Right ventricle myocardium superior (tissue), 1 donor: ENCODE data around the gene DCDC2. TPM values are rescaled to one million over a fixed set of nuclear protein-coding genes. Genes with fewer than 3 reads are reported as not detected.
"Not testable (repeated sequence)": the region's sequence is repeated elsewhere in the genome, so short reads cannot be mapped to it uniquely, and the experiment has no call there.

Experiments
- ATAC-seq: fragments of 200-7000 bp; cut with Tn5 transposase; one replicate; pipeline ENCODE4 v1.9.1; 2020; ENCODE audit warnings: mild to moderate bottlenecking; ENCODE audit not compliant: poor library complexity
- DNase-seq: peaks from one replicate; pipeline ENCODE4 v3.0.0-alpha.2; 2020
- intact Hi-C: fragments of 100-400 bp; cut with DNase I; formaldehyde crosslinking; loops from one replicate; pipeline ENCODE4 v1.11.2; 2022
- total RNA-seq: library from RNA; stranded (reverse); fragmentation: NEBNext Ultra II Directional; extraction: Animal tissue kit (Norgen Biotek cat#: 25700); gene quantifications from one replicate; pipeline ENCODE4 v1.2.1, GENCODE V29; 2021
- donor health status: DM: no; HTN: yes; CAD: no; lungs with severe emphysema.

Gene DCDC2
- total RNA-seq, 1 donor from 2014 or later = not detected

DNA sequence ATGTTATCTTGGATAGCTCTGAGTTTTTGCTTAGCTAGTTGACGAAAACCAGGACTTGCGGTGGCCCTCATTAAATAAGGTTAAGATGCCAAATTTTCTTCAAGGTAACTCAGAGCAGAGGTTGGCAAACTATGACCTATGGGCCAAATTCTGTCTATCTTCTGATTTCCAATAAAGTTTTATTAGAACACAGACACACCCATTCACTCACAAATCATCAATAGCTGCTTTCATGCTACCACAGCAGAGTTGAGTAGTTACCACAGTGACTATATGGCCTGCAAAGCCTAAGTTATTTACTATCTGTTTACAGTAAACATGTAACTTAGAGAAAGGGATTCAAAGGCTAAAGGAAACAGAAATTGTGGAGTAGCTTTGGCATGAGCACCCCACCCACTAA lies 23.6 kb downstream of the DCDC2 start:
- intact Hi-C loops = no loop called here
- no peak for DNase-seq
- no peak for ATAC-seq

DNA sequence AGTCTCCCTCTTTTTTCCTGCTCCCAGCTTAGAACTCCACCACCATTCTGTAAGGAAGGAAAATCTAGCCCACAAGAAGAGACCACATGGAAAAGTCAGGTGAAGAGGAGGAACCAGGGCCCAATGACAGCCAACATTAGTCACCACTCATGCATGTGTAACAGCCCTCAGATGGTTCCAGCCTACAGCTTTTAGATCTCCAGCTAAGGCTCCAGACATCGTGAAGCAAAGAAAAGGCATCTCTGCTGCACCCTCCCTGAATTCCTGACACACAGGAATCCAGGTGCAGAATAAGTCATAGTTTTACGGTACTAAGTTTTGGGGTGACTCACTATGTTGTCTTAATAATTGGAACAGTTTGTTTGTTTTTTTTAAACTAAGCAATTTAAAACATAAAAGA lies 25.5 kb downstream of the DCDC2 start:
- intact Hi-C loops = no loop called here
- no peak for ATAC-seq
- no peak for DNase-seq

DNA sequence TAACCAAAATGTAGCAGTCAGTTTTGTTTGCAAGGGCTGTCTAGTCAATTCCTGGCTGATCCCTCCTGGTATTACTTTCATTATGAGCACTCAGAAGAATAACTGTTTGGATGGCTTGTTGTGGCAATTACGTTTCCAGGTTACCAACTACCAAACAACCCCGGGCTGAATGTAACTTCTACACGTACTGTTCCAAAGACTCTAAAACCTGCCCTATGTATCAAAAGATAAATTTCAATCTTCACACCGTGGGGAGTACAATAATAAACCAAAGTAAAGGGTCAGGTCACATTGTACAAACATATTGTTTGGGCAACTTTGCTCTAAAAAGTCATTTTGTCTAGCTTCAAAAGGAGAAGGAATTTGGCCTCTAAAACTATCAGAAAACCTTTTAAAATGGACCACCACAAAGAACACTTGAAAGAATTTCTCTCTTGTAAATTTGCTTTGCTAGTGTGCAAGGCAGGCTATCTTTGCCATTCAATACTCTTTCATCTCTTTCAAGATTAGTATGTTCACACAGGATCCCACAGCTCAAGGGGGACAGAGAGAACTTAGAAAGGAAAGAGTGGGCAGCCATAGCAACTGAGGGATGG lies 27.6 kb downstream of the DCDC2 start:
- intact Hi-C loops = no loop called here
- ATAC-seq = peak; percentile 79
- no peak for DNase-seq

DNA sequence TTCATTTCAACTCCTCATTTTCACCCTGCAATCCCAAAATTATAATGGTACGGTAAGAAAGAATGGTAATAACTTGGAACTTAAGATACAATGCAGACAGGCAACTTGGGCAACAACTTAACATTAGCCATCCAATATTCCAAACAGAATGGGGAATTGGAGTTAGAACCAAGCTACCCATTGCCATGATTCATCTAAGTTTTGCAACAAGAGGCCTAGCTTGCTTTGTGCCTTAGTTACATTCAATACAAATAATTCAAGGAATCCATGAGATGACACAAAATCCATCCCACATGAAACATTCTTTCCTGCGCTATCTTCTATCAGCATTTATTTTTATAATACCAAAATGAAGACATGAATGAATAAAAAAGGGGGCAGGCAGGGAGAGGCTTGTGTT lies 28.4 kb downstream of the DCDC2 start:
- DNase-seq (no peak), ATAC-seq (no peak)
- intact Hi-C loops = no loop called here

DNA sequence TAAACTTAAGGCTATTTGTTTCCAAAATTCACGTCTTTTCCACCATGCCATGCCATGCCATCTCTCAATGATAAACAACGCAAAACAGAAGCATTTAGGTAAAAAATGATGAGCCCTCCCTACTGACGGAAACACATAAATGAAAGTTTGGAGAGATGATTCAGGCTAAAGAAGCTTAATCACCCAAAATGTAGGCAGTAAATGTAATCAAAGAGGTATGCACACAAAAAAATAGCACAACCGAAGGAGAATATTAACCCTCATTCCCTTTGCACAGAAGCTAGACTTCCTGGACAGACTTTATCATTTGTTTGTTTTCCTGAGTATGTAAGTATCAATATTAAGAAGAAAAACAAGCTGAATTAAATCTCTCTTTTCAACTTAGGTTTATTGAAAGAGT lies 28.8 kb downstream of the DCDC2 start:
- intact Hi-C loops = no loop called here
- no peak for DNase-seq
- ATAC-seq = no peak

DNA sequence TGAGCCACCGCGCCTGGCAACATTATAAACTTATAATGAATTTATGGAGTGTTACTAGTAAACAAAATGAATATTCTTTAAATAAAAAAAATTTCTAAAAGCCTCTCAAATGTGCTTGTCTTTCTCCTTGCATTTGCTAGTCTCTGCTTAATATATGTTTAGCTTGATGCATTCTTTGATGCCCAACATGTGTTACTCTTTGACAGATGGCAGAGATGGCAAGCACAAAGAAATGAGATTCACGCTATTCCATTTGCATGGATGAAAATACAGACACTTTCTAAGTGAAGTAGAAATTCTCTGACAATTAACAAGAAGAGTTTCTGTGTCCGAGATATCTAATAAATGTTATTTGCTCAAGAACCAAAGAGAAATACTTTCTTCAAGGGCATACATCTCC lies 30.1 kb downstream of the DCDC2 start:
- ATAC-seq = no peak
- intact Hi-C loops = no loop called here

DNA sequence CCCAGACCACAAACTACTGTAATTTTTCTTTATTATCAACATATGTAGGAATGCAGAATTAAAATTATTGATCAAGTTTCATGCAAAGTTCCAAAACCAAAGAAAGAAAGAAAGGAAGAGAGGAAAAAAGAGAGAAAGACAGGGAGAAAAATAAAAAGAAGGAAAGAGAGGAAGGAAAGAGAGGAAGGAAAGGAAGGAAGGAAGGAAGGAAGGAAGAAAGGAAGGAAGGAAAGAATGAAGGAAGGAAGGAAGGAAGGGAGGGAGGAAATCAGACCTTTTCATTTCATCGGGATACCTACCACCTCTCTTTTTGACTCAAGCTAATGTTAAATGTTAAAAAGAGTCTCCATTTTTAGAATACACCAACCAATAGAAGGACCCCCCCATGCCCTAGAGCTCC lies 31.9 kb downstream of the DCDC2 start:
- DNase-seq (no peak), ATAC-seq (no peak)
- intact Hi-C loops = no loop called here

More for the DNA sequence above, 30.1 kb downstream of the DCDC2 start:
- DNase-seq = no peak

DNA sequence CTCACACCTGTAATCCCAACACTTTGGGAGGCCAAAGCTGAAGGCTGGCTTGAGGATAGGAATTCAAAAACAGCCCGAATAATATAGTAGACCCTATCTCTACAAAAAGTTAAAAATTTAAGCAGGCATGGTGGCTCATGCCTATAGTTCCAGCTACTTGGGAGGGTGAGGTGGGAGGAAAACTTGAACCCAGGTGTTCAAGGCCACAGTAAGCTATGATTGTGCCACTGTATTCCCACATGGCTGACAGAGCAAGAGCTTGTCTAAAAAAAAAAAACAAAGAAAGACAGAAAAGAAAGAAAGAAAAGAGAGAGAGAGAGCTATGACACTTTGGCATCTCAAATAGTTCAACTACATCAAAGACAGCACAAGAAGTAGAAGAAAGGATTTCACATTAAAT lies 33.2 kb downstream of the DCDC2 start:
- intact Hi-C loops = no loop called here
- DNase-seq (no peak), ATAC-seq (no peak)

DNA sequence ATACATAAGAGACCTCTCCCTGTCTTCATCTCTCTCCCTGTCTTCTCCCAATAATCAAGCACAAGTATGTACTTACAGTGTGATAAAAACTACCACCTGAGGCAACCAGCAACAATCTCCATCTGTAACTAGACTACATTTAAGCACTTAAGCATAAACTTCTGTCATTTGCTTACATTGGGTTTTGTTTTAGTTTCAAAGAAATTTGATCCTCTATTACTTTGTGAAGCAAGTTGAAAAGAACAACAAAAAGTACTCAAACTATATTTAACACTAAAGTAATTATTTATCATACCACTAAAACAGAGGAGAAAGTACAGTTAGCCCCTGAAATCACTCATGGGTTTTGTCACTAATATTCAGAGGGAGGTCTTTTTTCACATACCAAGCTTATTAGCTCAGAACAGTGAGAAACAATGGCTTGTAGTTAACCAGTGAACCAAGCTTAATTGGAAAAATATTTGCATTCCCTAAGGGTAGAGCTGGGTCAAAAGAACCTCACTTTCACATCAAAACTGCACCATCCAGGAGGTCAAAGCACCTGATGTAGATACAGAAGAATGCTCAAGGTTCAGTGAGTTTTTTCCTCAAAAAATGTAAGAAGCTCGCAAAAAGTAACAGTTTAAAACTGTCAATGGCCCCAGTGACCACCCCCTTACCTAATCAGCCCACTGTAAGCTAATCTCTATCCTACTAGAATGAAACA lies 34.1 kb downstream of the DCDC2 start:
- DNase-seq = no peak
- ATAC-seq = no peak
- intact Hi-C loops = no loop called here

DNA sequence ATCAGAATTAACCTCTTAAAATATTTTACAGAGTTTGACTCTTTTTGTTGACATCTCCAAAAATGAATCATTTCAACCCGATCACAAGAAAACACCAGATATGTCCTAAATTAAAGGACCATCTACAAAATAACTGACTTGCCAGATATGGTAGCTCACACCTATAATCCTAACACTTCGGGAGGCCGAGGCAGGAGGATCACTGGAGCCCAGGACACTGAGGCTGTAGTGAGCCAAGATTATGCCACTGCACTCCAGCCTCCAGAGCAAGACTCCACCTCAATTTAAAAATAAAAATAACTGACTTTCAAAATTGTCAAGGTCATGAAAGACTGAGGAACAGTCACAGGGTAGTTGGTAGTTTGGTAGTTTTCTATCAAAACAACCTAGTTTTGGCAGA lies 34.9 kb downstream of the DCDC2 start:
- DNase-seq = no peak
- intact Hi-C loops = no loop called here
- no peak for ATAC-seq

DNA sequence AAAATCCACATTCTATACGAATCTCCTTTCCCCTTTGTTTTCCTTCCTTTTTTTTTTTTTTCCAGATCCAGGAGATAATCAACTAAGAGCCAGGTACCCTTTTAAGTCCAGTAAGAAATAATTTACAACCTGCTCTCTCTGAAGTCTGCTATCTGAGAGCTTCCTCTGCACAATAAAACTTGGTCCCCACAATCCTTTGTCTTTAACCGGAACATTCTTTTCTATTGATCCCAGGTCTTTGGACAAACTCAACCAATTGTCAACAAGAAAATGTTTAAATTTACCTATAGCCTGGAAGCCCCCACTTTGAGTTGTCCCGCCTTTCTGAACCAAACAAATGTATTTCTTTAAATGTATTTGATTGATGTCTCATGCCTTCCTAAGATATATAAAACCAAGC lies 35.4 kb downstream of the DCDC2 start:
- intact Hi-C loops, ATAC-seq, DNase-seq: not testable (repeated sequence)

DNA sequence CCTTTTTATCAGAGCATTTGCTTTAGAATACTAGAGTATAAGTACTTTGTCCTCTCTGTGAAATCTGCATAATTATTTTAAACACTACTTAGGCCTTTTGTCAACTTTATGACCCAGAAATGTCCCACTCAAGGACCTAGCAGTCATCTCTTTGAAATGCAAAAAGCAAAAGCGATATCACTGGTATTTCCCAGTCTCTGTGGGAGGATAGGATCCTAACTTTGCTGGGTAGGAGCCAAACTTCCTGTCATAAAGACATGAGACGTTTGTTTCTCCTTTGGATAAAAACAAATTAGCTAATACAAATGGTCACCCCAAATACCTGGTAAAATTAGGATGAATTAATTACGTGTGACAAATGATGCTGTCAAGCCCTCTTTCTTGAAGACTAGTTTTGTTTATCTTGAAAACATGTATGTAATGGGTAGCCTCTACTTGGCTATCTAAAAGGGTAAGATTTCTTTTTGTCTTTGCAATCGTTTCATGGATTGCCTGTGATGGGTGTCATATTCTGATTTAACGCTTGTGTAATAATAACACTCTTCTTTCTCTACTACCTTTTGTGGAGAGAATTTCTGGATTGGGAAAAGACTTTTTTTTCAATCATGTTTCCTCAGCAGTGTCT lies 36.2 kb downstream of the DCDC2 start:
- ATAC-seq = no peak
- intact Hi-C loops = no loop called here

DNA sequence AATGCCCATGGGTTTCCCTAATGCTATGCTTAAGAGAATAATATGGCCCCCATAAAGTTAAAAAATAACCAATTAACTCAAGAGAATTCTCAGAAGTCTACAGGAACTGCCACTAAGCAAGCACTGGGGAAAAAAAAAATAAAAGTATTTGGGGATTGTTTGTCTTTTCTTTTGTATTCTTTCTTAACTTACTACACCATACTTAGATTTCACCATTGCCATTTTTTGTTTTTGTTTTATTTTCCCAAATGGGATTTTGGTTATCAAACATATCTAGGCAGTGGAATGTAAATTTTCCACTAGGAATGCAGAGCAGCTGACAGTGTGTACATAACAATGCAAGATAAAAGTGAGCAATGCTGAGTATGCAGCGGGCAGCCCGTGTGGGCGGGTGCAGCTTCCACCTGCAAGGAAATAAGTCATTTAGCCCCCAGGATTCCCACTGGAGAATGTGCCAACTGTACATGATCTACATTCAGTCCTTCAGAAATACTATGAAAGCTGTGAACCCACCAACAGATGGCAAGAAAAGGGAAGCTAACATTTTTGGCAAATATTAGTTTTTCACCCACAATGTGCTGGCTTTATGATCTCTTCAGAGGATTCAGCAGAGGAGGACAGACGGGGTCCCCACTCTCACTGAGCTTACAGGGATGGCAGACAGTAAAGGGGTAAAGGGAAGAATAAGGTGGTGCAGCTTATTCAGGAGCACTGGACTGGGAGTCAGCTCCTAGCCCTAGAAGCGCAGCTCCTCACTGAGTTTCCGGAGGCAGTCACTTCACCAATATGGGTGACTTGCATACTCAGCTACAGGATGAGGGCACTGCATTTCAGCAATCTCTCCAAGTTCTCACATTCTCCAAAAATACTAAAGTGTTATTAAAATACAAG lies 44.4 kb downstream of the DCDC2 start:
- intact Hi-C loops = no loop called here
- DNase-seq (no peak), ATAC-seq (no peak)

More for the DNA sequence above, 36.2 kb downstream of the DCDC2 start:
- DNase-seq = no peak

DNA sequence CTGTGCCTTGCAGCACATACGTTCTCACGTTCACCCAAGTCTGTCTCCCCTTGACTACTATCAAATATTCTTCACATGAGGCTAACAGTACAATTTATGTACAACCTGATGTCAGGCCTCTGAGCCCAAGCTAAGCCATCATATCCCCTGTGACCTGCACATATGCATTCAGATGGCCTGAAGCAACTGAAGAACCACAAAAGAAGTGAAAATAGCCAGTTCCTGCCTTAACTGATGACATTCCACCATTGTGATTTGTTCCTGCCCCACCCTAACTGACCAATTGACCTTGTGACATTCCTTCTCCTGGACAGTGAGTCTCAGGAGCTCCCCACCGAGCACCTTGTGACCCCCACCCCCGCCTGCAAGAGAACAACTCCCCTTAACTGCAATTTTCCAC lies 46.1 kb downstream of the DCDC2 start:
- intact Hi-C loops, DNase-seq, ATAC-seq: not testable (repeated sequence)

DNA sequence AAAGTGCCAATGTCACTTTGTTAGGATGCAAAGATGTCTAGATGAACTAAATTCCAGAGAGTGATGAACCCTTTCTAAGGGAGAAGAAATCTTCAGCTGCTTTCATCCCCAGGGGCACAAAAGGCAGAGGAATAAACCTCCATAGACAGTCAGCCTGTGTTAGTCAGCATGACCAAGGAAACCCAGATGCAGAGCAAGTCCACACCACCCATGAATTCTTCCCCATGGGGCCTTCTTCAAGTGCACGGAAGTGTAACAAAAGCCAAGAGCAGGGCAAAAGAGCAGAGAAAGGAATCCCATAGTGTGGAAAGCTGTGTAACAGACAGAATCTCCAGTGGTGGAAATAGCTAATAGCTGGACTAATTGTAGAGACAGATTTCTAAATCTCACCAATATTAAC lies 50.0 kb downstream of the DCDC2 start:
- intact Hi-C loops = no loop called here
- no peak for ATAC-seq
- no peak for DNase-seq

DNA sequence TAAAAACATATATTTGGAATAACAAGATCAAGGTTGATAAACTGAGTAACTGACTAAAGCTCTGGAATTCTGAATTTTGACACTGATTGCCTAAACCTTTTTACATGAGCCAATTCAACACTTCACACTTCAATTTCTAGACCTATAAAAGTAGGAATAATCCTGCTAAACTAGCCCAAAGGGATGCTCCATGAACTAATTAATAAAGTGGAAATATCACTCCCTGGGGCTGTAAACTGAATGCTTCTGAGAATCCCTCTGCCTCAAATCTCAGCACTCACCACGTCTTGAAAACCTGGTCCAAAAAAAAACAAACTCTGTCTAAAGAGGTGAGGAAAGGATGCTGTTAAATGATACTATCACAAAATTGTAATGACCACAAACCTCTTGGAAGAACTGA lies 50.9 kb downstream of the DCDC2 start:
- ATAC-seq = no peak
- DNase-seq = no peak
- intact Hi-C loops = no loop called here

DNA sequence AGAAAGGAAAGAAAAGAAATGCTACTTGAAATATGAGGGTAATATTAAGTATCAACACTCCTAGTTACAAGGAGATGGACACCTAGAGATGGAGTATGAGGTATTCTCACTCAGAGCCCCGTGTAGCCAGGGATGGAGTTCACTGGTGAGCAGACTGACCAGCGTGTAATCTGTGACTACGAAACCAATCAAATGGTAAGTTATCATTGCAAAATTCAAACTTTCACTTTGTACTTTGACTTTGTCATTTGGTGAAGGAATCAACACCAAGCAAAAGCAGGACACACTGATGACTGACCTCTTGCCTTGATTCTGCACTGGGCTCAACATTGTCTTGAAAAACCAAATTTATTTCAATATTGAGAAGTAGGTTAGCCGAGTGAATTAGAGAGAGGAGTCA lies 51.8 kb downstream of the DCDC2 start:
- intact Hi-C loops = no loop called here
- DNase-seq = no peak
- ATAC-seq = no peak

DNA sequence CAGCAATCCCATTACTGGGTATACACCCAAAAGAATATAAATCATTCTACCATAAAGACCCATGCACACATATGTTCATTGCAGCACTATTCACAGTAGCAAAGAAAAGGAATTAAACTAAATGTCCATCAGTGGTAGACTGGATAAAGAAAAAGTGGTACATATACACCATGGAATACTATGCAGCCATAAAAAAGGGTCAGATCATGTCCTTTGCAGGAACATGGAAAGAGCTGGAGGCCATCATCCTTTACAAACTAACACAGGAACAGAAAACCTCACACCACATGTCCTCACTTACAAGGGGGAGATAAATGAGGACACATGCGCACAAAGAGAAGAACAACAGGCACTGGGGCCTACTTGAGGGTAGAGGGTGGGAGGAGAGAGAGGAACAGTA lies 60.9 kb downstream of the DCDC2 start:
- no peak for ATAC-seq
- intact Hi-C loops = no loop called here

DNA sequence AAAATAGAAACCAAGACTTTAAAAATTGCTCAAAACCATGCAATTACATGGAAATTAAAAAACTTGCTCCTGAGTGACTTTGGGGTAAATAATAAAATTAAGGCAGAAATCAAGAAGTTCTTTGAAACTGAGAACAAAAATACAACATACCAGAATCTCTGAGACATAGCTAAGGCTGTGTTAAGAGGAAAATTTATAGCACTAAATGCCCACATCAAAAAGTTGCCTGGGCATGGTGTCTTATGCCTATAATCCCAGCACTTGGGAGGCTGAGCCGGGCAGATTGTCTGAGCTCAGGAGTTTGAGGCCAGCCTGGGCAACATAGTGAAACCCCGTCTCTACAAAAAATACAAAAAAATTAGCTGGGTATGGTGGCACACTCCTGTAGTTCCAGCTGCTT lies 64.0 kb downstream of the DCDC2 start:
- intact Hi-C loops, DNase-seq, ATAC-seq: not testable (repeated sequence)

More for the DNA sequence above, 60.9 kb downstream of the DCDC2 start:
- no peak for DNase-seq
